ENCODE data around the gene ZC3H13. TPM values are rescaled to one million over a fixed set of nuclear protein-coding genes. Genes with fewer than 3 reads are reported as not detected.

Gene ZC3H13
- 21.4 TPM in 2 replicates for total RNA-seq

DNA sequence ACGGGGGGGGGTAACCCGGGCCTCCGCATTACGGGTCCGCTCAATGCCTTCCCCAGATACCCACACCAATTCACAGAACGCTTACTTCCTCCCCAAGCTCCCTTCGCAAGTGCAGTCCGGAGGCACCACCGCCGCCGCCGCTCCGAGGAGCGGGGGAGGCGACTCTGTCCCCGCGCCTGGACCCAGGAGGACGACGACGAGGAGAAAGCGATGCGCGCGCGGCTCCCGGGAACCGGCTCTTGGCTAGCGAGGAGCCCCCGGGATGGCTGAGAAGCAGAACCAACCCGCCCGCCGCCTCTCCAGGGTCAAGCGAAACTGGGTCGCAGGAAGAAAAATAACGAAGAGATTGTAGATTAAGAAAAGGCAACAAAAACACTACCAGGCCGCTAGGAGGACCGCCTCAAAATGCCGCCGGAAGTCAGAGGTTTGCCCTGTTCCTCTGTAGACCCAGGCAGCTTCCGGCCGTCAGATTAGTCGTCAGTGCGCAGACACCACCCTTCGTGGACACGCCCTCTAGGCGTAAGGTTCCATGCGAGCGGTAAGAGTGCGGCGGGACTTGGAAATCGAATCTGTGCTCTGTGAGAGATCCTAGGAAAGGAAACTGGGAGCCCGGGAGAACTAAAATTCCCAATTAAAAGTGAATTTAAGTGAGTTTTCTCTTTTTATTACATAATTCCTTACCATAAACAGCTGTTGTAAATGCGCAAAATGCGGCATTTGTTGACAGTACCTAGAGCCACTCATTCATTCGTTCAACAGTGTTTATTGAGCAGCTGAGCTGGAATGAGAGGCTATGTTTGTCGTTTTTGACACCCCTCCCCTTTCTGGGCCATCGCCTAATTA lies at the start of gene ZC3H13:
TSS of gene ZC3H13 (minus strand) at position 428 of the 843 bp plus-strand sequence. CDS start 7,239 bp downstream, outside the sequence.

Other genes with a start within 250 kb of the ZC3H13 start
- gene SIAH3, start 201.0 kb downstream of the ZC3H13 start, total RNA-seq = not detected in 2 replicates
- gene CPB2, start 52.3 kb upstream of the ZC3H13 start, total RNA-seq = not detected in 2 replicates
- gene LCP1, start 129.4 kb upstream of the ZC3H13 start, total RNA-seq = 0.61 and 0.81 TPM in 2 replicates
- under 0.01 TPM in 1 of 2 replicates, not detected in the other for gene LRRC63, start 159.2 kb upstream of the ZC3H13 start, total RNA-seq